ENCODE data around the gene NAA16.

- TF ChIP-seq CTCF (IDR thresholded peaks at IDR 0.05) (no peak), POLR2A (IDR thresholded peaks at IDR 0.05) (no peak)
These were observed 94.3 kb downstream of the NAA16 start for GRCh38 chr13:41405367-41405766.
